Activated CD8-positive, alpha-beta T cell treated with anti-CD3 and anti-CD28 coated beads for 36 hours (primary cell): ENCODE measurements around the gene KDM4F. TPM values are rescaled to one million over a fixed set of nuclear protein-coding genes. Genes with fewer than 3 reads are reported as not detected.

ENCODE experiments used
- ATAC-seq: fragments of 200-7000 bp; cut with Tn5 transposase; one replicate; pipeline ENCODE4 v1.10.0; 2021; ENCODE audit warnings: mild to moderate bottlenecking, moderate library complexity
- CTCF ChIA-PET: fragments of 350-600 bp; sonication (Branson Sonifier 250); formaldehyde crosslinking; loops from one replicate; lab custom pipeline; 2021; ENCODE audit warnings: antibody characterized with exemption; lab: Charles Lee
- POLR2A ChIA-PET: fragments of 350-600 bp; sonication (Branson Sonifier 250); formaldehyde crosslinking; loops from one replicate; lab custom pipeline; 2021; ENCODE audit warnings: antibody characterized with exemption; lab: Charles Lee
- DNase-seq: peaks from one replicate; pipeline ENCODE4 v3.0.0-alpha.2; 2020
- H3K27ac Mint-ChIP-seq: one replicate; pipeline ENCODE4 v1.8.0; 2021; ENCODE audit warnings: mild to moderate bottlenecking, mixed read lengths
- H3K27me3 Mint-ChIP-seq: one replicate; pipeline ENCODE4 v1.8.0; 2021; ENCODE audit warnings: mixed read lengths
- H3K36me3 Mint-ChIP-seq: one replicate; pipeline ENCODE4 v1.8.0; 2021; ENCODE audit warnings: low read depth, mixed read lengths
- H3K4me1 Mint-ChIP-seq: one replicate; pipeline ENCODE4 v1.8.0; 2021; ENCODE audit warnings: low read depth, mixed read lengths
- H3K4me3 Mint-ChIP-seq: one replicate; pipeline ENCODE4 v1.8.0; 2021; ENCODE audit warnings: mild to moderate bottlenecking, moderate library complexity, mixed read lengths
- H3K9me3 Mint-ChIP-seq: one replicate; pipeline ENCODE4 v1.8.0; 2021; ENCODE audit warnings: mixed read lengths
- CTCF ChIP-seq: fragments of 200-600 bp; IDR thresholded peaks from one replicate; pipeline ENCODE4 v1.8.0; 2022; ENCODE audit warnings: antibody characterized with exemption, mild to moderate bottlenecking
- intact Hi-C: fragments of 100-400 bp; cut with micrococcal nuclease; formaldehyde crosslinking; loops from one replicate; pipeline ENCODE4 v1.10.0; 2022
- total RNA-seq, 2 experiments: library from RNA; stranded (reverse); gene quantifications; one replicate each; pipeline ENCODE4 v1.2.3, GENCODE V29; 2021

KDM4F gene
- total RNA-seq, 2 experiments from 2014 or later, result not detected

DNA sequence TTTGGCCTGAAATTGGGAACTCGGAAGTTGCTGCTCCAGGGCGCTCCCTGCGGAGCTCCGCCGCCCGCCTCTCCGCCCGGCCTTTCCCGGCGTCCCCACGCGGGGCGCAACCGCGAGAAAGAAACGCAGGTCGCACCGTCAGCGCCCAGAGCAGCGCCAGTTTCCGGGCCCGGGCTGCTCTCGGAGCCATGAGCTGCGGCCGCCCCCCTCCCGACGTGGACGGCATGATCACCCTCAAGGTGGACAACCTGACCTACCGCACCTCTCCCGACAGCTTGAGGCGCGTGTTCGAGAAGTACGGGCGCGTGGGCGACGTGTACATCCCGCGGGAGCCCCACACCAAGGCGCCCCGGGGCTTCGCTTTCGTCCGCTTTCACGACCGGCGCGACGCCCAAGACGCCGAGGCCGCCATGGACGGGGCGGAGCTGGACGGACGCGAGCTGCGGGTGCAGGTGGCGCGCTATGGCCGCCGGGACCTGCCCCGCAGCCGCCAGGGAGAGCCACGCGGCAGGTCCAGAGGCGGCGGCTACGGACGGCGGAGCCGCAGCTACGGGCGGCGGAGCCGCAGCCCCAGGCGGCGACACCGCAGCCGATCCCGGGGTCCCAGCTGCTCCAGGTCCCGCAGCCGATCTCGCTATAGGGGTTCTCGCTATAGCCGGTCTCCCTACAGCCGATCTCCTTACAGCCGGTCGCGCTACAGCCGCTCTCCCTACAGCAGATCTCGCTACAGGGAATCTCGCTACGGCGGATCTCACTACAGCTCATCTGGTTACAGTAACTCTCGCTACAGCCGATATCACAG lies 18.0 kb downstream of the KDM4F start:
- peak overlapping the region; percentile 100 for H3K4me3 Mint-ChIP-seq
- H3K27me3 Mint-ChIP-seq, result no peaks in the 10 kb centered on the region
- ChIA-PET POLR2A (interaction anchor here (0.6 to 5.4 kb wide), 22 partner anchors 13 to 1327 kb away, joined by 3 to 57 read pairs (median 4); partner anchors contain the start of genes CEP57, CWC15, ENDOD1 and FAM76B), CTCF (interaction anchor here (0.8 to 12.0 kb wide), 22 partner anchors 9 to 723 kb away, joined by 3 to 185 read pairs (median 4); partner anchors contain the start of genes CEP57, ENDOD1 and KDM4F)
- peaks cover 21% of the 10 kb centered on the region for H3K36me3 Mint-ChIP-seq
- H3K27ac Mint-ChIP-seq, result peak overlapping the region; percentile 98
- no peaks in the 10 kb centered on the region for H3K9me3 Mint-ChIP-seq
- peak; percentile 41 for TF ChIP-seq CTCF
- peaks cover 22% of the 10 kb centered on the region for H3K4me1 Mint-ChIP-seq
- peak; percentile 64 for ATAC-seq
- peak; percentile 78 for DNase-seq
- intact Hi-C loops, result loop anchor here (5.0 to 10.0 kb wide), 2 partner anchors 95 to 638 kb away; partner anchors contain the start of genes CWC15 and KDM4D

- H3K9me3 Mint-ChIP-seq, result no peaks in the 10 kb centered on the region
- peaks cover 27% of the 10 kb centered on the region for H3K4me1 Mint-ChIP-seq
- ATAC-seq (no peak), DNase-seq (no peak)
- H3K4me3 Mint-ChIP-seq, result peak overlapping the region; percentile 100
- CTCF ChIA-PET, result interaction anchor here (0.8 to 12.0 kb wide), 16 partner anchors 9 to 697 kb away, joined by 3 to 185 read pairs (median 6); partner anchors contain the start of gene ENDOD1
- peaks cover 21% of the 10 kb centered on the region for H3K36me3 Mint-ChIP-seq
- TF ChIP-seq CTCF, result no peak
- H3K27me3 Mint-ChIP-seq, result no peaks in the 10 kb centered on the region
- intact Hi-C loops, result loop anchor here (2.0 to 10.0 kb wide), 4 partner anchors 23 to 637 kb away; partner anchors contain the start of genes CWC15 and KDM4D
- peak overlapping the region; percentile 98 for H3K27ac Mint-ChIP-seq
- POLR2A ChIA-PET, result interaction anchor here (0.6 to 5.4 kb wide), 22 partner anchors 13 to 1328 kb away, joined by 3 to 57 read pairs (median 4); partner anchors contain the start of genes CEP57, CWC15, ENDOD1 and FAM76B
These were observed 18.6 kb downstream of the KDM4F start for GRCh38 chr11:95067841-95068219.

GRCh38 chr11:95068549-95068948 lies 19.3 kb downstream of the KDM4F start:
- TF ChIP-seq CTCF, result no peak
- intact Hi-C loops, result loop anchor here (2.0 to 10.0 kb wide), 4 partner anchors 22 to 636 kb away; partner anchors contain the start of genes CWC15 and KDM4D
- ATAC-seq (peak; percentile 76), DNase-seq (peak; percentile 86)
- Mint-ChIP-seq H3K27me3 (no peaks in the 10 kb centered on the region), H3K9me3 (no peaks in the 10 kb centered on the region), H3K36me3 (peaks cover 21% of the 10 kb centered on the region), H3K4me1 (peaks cover 30% of the 10 kb centered on the region), H3K27ac (peak overlapping the region; percentile 98), H3K4me3 (peak overlapping the region; percentile 100)
- CTCF ChIA-PET, result interaction anchor here (0.7 to 12.0 kb wide), 15 partner anchors 8 to 700 kb away, joined by 3 to 185 read pairs (median 6); partner anchors contain the start of genes CWC15, ENDOD1 and KDM4D
- POLR2A ChIA-PET, result interaction anchor here (0.6 to 5.4 kb wide), 10 partner anchors 12 to 1536 kb away, joined by 3 to 57 read pairs (median 7); partner anchors contain the start of genes CEP57, ENDOD1 and FAM76B

DNA sequence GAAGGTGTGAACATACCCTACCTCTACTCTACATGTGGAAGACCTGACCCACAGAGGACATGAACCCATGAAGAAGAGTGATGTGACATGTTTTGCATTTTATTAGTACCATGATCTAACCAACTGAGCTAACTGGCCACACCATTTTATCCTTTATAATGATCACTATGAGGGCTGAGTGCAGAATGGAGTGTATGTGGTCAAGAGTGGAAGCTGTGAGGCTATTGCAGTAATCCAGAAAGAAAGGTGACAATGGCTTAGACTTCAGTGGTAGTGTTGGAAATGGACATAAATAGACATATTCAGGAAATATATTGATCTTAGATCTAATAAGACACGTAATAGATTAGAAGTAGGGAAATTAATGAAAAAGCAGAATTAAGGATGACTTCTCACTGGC lies 21.2 kb downstream of the KDM4F start:
- POLR2A ChIA-PET, result interaction anchor here (1.8 to 5.4 kb wide), 3 partner anchors 14 to 81 kb away, joined by 3 to 57 read pairs (median 9); partner anchors contain the start of gene ENDOD1
- H3K36me3 Mint-ChIP-seq, result peaks cover 21% of the 10 kb centered on the region
- ATAC-seq (no peak), DNase-seq (no peak)
- peak overlapping the region; percentile 12 for H3K4me3 Mint-ChIP-seq
- TF ChIP-seq CTCF, result no peak
- peak overlapping the region; percentile 6 for H3K27ac Mint-ChIP-seq
- peaks cover 29% of the 10 kb centered on the region for H3K4me1 Mint-ChIP-seq
- H3K27me3 Mint-ChIP-seq, result no peaks in the 10 kb centered on the region
- no peaks in the 10 kb centered on the region for H3K9me3 Mint-ChIP-seq
- intact Hi-C loops, result no loop called here
- CTCF ChIA-PET, result interaction anchor here (0.7 to 12.0 kb wide), 14 partner anchors 11 to 693 kb away, joined by 3 to 185 read pairs (median 8); partner anchors contain the start of genes CWC15, ENDOD1 and KDM4D
